HepG2 (cell line): ENCODE data around the gene LUC7L. TPM values are rescaled to one million over a fixed set of nuclear protein-coding genes. Genes with fewer than 3 reads are reported as not detected.

Experiments used
- DDIT3 ChIP-seq: sonication (generic); formaldehyde crosslinking; IDR thresholded peaks from 2 replicates; pipeline ENCODE4 v1.4.0; 2020; ENCODE audit warnings: mild to moderate bottlenecking, missing genetic modification reagents
- GMEB2 ChIP-seq: IDR thresholded peaks from 2 replicates; pipeline ENCODE4 v1.6.1; 2016; ENCODE audit warnings: missing biosample characterization, missing genetic modification reagents, low read depth
- HOXD1 ChIP-seq: sonication (generic); formaldehyde crosslinking; IDR thresholded peaks from 2 replicates; pipeline ENCODE4 v1.5.0; 2020; ENCODE audit warnings: missing genetic modification reagents
- MLX ChIP-seq: IDR thresholded peaks from 2 replicates; pipeline ENCODE4 v1.6.1; 2016
- MXD4 ChIP-seq: IDR thresholded peaks from 2 replicates; pipeline ENCODE4 v1.6.1; 2016; ENCODE audit warnings: mild to moderate bottlenecking, missing biosample characterization, missing genetic modification reagents
- MXI1 ChIP-seq: IDR thresholded peaks from 3 replicates; pipeline ENCODE4 v1.6.1; 2012; ENCODE audit warnings: low read depth, low read length, inconsistent platforms, borderline replicate concordance
- NR1H2 ChIP-seq: sonication (generic); formaldehyde crosslinking; IDR thresholded peaks from 2 replicates; pipeline ENCODE4 v1.8.1; 2022; ENCODE audit warnings: low read depth, missing genetic modification reagents, borderline replicate concordance
- PHF5A ChIP-seq: IDR thresholded peaks from one replicate; pipeline ENCODE4 v1.6.1; 2018; ENCODE audit warnings: low read depth, missing genetic modification reagents; ENCODE audit not compliant: unreplicated experiment
- RBFOX2 ChIP-seq: fragments of 200-400 bp; formaldehyde crosslinking; IDR thresholded peaks from 2 replicates; pipeline ENCODE4 v1.6.1; 2017; ENCODE audit warnings: low read depth, mild to moderate bottlenecking, low read length
- REPIN1 ChIP-seq: sonication (generic); formaldehyde crosslinking; IDR thresholded peaks from 2 replicates; pipeline ENCODE4 v1.8.0; 2022; ENCODE audit warnings: missing genetic modification reagents, low read depth, mild to moderate bottlenecking, borderline replicate concordance
- REXO4 ChIP-seq: sonication (generic); formaldehyde crosslinking; IDR thresholded peaks from 2 replicates; pipeline ENCODE4 v1.8.0; 2022; ENCODE audit warnings: missing genetic modification reagents, mild to moderate bottlenecking, borderline replicate concordance
- ZBTB37 ChIP-seq: sonication (generic); formaldehyde crosslinking; IDR thresholded peaks from 2 replicates; pipeline ENCODE4 v1.4.0; 2020; ENCODE audit warnings: mild to moderate bottlenecking, missing genetic modification reagents
- ZFP36L1 ChIP-seq: sonication (generic); formaldehyde crosslinking; IDR thresholded peaks from 2 replicates; pipeline ENCODE4 v1.8.0; 2022; ENCODE audit warnings: mild to moderate bottlenecking, missing genetic modification reagents, moderate library complexity
- ZFP41 ChIP-seq: sonication (generic); formaldehyde crosslinking; IDR thresholded peaks from 2 replicates; pipeline ENCODE4 v1.4.0; 2020; ENCODE audit warnings: mild to moderate bottlenecking, missing genetic modification reagents, borderline replicate concordance
- ZFP90 ChIP-seq: sonication (generic); formaldehyde crosslinking; IDR thresholded peaks from 2 replicates; pipeline ENCODE4 v1.8.0; 2022; ENCODE audit warnings: missing genetic modification reagents, mild to moderate bottlenecking, inconsistent platforms, borderline replicate concordance
- ZMAT5 ChIP-seq: sonication (generic); formaldehyde crosslinking; IDR thresholded peaks from 2 replicates; pipeline ENCODE4 v1.5.0; 2020; ENCODE audit warnings: mild to moderate bottlenecking, low read depth, missing genetic modification reagents, borderline replicate concordance
- ZNF264 ChIP-seq: sonication (generic); formaldehyde crosslinking; IDR thresholded peaks from 2 replicates; pipeline ENCODE4 v1.4.0; 2020; ENCODE audit warnings: missing genetic modification reagents
- ZNF343 ChIP-seq: sonication (generic); formaldehyde crosslinking; IDR thresholded peaks from 2 replicates; pipeline ENCODE4 v1.4.0; 2020; ENCODE audit warnings: mild to moderate bottlenecking, missing genetic modification reagents
- ZNF362 ChIP-seq: sonication (generic); formaldehyde crosslinking; IDR thresholded peaks from 2 replicates; pipeline ENCODE4 v1.4.0; 2020; ENCODE audit warnings: missing genetic modification reagents, mild to moderate bottlenecking, borderline replicate concordance
- ZNF382 ChIP-seq: sonication (generic); formaldehyde crosslinking; IDR thresholded peaks from 2 replicates; pipeline ENCODE4 v1.5.0; 2020; ENCODE audit warnings: missing genetic modification reagents, mild to moderate bottlenecking, borderline replicate concordance
- ZNF775 ChIP-seq: sonication (generic); formaldehyde crosslinking; IDR thresholded peaks from 2 replicates; pipeline ENCODE4 v1.4.0; 2020; ENCODE audit warnings: missing genetic modification reagents, mild to moderate bottlenecking, moderate library complexity, borderline replicate concordance
- ZNF816 ChIP-seq: sonication (generic); formaldehyde crosslinking; IDR thresholded peaks from 2 replicates; pipeline ENCODE4 v1.8.0; 2022; ENCODE audit warnings: missing genetic modification reagents, mild to moderate bottlenecking, borderline replicate concordance
- ZNF850 ChIP-seq: sonication (generic); formaldehyde crosslinking; conservative IDR thresholded peaks from 2 replicates; pipeline ENCODE4 v1.9.0; 2021; ENCODE audit warnings: mild to moderate bottlenecking, missing genetic modification reagents
- polyA plus RNA-seq, 8 experiments: library from polyadenylated mRNA; depleted of rRNA in 3 of 8; stranded (reverse) in 7 of 8; unstranded in 1 of 8; fragments of >200 nt; fragmentation: Illumina TruSeq in 4 of 8; extraction: Trizol in 4 of 8; gene quantifications; 2 replicates each; pipeline versions ENCODE4 v1.2.1 to v1.2.3, GENCODE V29; 2011 to 2016; ENCODE audit warnings: low read depth in 4 of 8, missing spikeins in 1 of 8, mixed read lengths in 1 of 8; ENCODE audit not compliant: insufficient read depth in 1 of 8
- total RNA-seq, 5 experiments: library from RNA; depleted of rRNA; stranded (reverse); fragments of >200 nt; fragmentation: Illumina TruSeq; extraction: Trizol; gene quantifications; 2 replicates each; pipeline ENCODE4 v1.2.3, GENCODE V29; 2016; ENCODE audit warnings: low read depth in 1 of 5

LUC7L gene
- total and polyA plus RNA-seq, 2 of the 13 experiments (the other 11 are each of a cell fraction or from before 2014, with no cell fraction given), result 48.7 to 56.9 TPM

- TF ChIP-seq ZNF362 (CRISPR knock-in tag) (no peak), REPIN1 (CRISPR knock-in tag) (peak; percentile 98), ZNF850 (peak; percentile 96; the same call in 1 of the 2 replicates), NR1H2 (CRISPR knock-in tag) (peak; percentile 88), ZNF264 (CRISPR knock-in tag) (peak; percentile 82), ZFP36L1 (peak; percentile 95), RBFOX2 (peak; percentile 100), HOXD1 (CRISPR knock-in tag) (peak; percentile 70), ZNF816 (CRISPR knock-in tag) (peak; percentile 98), ZFP90 (CRISPR knock-in tag) (peak; percentile 96; the same call in 1 of the 2 replicates), REXO4 (CRISPR knock-in tag) (peak; percentile 96; the same call in 1 of the 2 replicates), ZNF343 (CRISPR knock-in tag) (peak; percentile 94), MXD4 (CRISPR knock-in tag) (peak; percentile 96), MXI1 (peak; percentile 77; the same call in 1 of the 3 replicates), GMEB2 (CRISPR knock-in tag) (peak; percentile 65), ZMAT5 (CRISPR knock-in tag) (no peak), DDIT3 (CRISPR knock-in tag) (no peak), ZNF775 (CRISPR knock-in tag) (no peak), MLX (CRISPR knock-in tag) (peak; percentile 72), PHF5A (peak; percentile 52), ZBTB37 (CRISPR knock-in tag) (no peak), ZFP41 (CRISPR knock-in tag) (peak; percentile 94), ZNF382 (CRISPR knock-in tag) (no peak)
These were observed at the start of gene LUC7L (continued) for GRCh38 chr16:228852-229730.
